ENCODE data around the gene BICD1.
A peak's percentile ranks its signal among the peaks of the same experiment; 100 is the strongest.

The BICD1 gene

GRCh38 chr12:32196250-32197198, 89.9 kb downstream of the BICD1 start:
- no peaks in the 10 kb centered on the region for H3K27me3 Mint-ChIP-seq
- no peak overlapping the region for H3K27ac Mint-ChIP-seq
- no peak for ATAC-seq (replicated peaks)
- no peaks in the 10 kb centered on the region for H3K36me3 Mint-ChIP-seq (ENCODE audit: insufficient read depth)
- no peak overlapping the region for H3K4me3 Mint-ChIP-seq
- no peak for DNase-seq
- no peaks in the 10 kb centered on the region for H3K4me1 Mint-ChIP-seq (ENCODE audit: low read depth in 2 of 2)
- H3K9me3 Mint-ChIP-seq: peaks cover 0 to 7% of the 10 kb centered on the region in 2 donors

DNA sequence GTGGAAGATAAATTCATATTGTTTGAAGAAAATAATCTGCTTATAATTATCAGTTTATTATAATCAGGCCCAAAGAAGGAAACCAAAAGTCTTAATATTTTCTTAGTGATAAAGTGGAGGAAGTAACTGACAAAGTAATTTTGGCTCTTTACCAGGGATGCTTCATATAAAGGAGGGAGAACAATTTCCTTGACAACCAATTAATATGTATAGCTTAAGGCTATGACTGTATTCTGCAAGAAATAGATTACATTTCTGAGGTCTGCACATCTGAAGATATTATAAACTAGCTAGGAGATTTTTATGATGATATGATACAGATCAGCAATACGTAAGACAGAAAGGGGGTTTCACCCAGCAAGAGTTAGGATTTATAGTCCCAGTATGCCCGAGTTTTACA, 90.8 kb downstream of the BICD1 start:
- ATAC-seq (replicated peaks) (no peak), DNase-seq (no peak)
- no peaks in the 10 kb centered on the region for H3K36me3 Mint-ChIP-seq (ENCODE audit: insufficient read depth)
- no peak overlapping the region for H3K27ac Mint-ChIP-seq
- H3K9me3 Mint-ChIP-seq: peaks cover 0 to 7% of the 10 kb centered on the region in 2 donors
- no peaks in the 10 kb centered on the region for H3K4me1 Mint-ChIP-seq (ENCODE audit: low read depth in 2 of 2)
- H3K4me3 Mint-ChIP-seq: no peak overlapping the region
- no peaks in the 10 kb centered on the region for H3K27me3 Mint-ChIP-seq

GRCh38 chr12:32198555-32198954, 91.9 kb downstream of the BICD1 start:
- DNase-seq (no peak), ATAC-seq (replicated peaks) (no peak)
- Mint-ChIP-seq H3K27ac (peak overlapping the region in 1 of 2 donors; percentile 1), H3K36me3 (ENCODE audit: insufficient read depth) (peaks cover 2% of the 10 kb centered on the region), H3K27me3 (no peaks in the 10 kb centered on the region), H3K4me3 (no peak overlapping the region), H3K9me3 (peaks cover 0 to 7% of the 10 kb centered on the region in 2 donors), H3K4me1 (ENCODE audit: low read depth in 2 of 2) (no peaks in the 10 kb centered on the region)

- no peak overlapping the region for H3K27ac Mint-ChIP-seq
Measured at GRCh38 chr12:32201096-32201495, 94.4 kb downstream of the BICD1 start.

DNA sequence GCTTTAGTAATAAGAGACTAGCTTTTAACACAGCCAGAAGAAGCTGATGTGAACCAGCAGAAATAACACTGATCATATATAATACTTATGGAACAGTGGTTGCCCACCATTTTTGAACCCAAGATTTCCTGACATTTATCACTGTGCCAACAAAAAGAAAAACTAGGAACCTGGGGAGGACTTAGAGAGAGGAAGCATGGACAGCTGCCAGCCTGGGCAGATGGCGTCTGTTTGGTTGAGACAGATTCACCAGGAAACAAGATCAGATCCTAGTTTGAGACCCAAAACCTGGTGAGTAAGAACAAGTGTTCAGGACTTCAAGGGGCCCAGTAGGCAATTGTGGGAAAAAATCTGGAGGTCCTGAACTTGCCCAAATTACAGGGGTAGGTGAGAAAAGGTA, 95.3 kb downstream of the BICD1 start:
- H3K27ac Mint-ChIP-seq: no peak overlapping the region
- H3K27me3 Mint-ChIP-seq: no peaks in the 10 kb centered on the region
- no peak for ATAC-seq (replicated peaks)
- no peak overlapping the region for H3K4me3 Mint-ChIP-seq
- H3K9me3 Mint-ChIP-seq: no peaks in the 10 kb centered on the region
- H3K4me1 Mint-ChIP-seq (ENCODE audit: low read depth in 2 of 2): no peaks in the 10 kb centered on the region
- no peak for DNase-seq
- H3K36me3 Mint-ChIP-seq (ENCODE audit: insufficient read depth): peaks cover 2% of the 10 kb centered on the region

More at GRCh38 chr12:32201096-32201495, 94.4 kb downstream of the BICD1 start:
- H3K27me3 Mint-ChIP-seq: no peaks in the 10 kb centered on the region
- ATAC-seq (replicated peaks) (no peak), DNase-seq (no peak)
- no peaks in the 10 kb centered on the region for H3K4me1 Mint-ChIP-seq (ENCODE audit: low read depth in 2 of 2)
- H3K4me3 Mint-ChIP-seq: no peak overlapping the region
- H3K36me3 Mint-ChIP-seq (ENCODE audit: insufficient read depth): peaks cover 2% of the 10 kb centered on the region
- no peaks in the 10 kb centered on the region for H3K9me3 Mint-ChIP-seq

DNA sequence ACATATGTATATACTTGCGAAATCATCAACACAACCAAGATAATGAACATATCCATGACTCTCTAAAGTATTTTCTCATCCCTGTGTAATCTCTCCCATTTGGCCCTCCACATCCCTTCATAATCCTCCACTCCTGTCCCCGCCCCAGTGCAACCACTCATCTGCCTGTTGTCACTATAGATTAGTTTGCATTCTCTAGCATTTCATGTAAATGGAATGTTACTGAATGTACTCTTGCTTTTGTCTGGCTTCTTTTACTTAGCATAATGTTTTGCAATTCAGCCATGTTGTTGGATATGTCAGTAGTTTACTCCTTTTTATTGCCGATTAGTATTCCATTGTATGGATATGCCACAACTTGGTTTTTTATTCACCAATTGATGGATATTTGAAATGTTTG, 99.1 kb downstream of the BICD1 start:
- no peaks in the 10 kb centered on the region for H3K4me1 Mint-ChIP-seq (ENCODE audit: low read depth in 2 of 2)
- H3K27ac Mint-ChIP-seq: no peak overlapping the region
- no peak for DNase-seq
- ATAC-seq (replicated peaks): no peak
- no peaks in the 10 kb centered on the region for H3K27me3 Mint-ChIP-seq
- peaks cover 2% of the 10 kb centered on the region for H3K36me3 Mint-ChIP-seq (ENCODE audit: insufficient read depth)
- no peaks in the 10 kb centered on the region for H3K9me3 Mint-ChIP-seq
- no peak overlapping the region for H3K4me3 Mint-ChIP-seq

GRCh38 chr12:32208355-32208754, 101.7 kb downstream of the BICD1 start:
- no peak for ATAC-seq (replicated peaks)
- no peaks in the 10 kb centered on the region for H3K4me1 Mint-ChIP-seq (ENCODE audit: low read depth in 2 of 2)
- H3K27me3 Mint-ChIP-seq: no peaks in the 10 kb centered on the region
- no peak overlapping the region for H3K27ac Mint-ChIP-seq
- H3K4me3 Mint-ChIP-seq: no peak overlapping the region
- no peaks in the 10 kb centered on the region for H3K9me3 Mint-ChIP-seq
- no peak for DNase-seq
- H3K36me3 Mint-ChIP-seq (ENCODE audit: insufficient read depth): peaks cover 2% of the 10 kb centered on the region

DNA sequence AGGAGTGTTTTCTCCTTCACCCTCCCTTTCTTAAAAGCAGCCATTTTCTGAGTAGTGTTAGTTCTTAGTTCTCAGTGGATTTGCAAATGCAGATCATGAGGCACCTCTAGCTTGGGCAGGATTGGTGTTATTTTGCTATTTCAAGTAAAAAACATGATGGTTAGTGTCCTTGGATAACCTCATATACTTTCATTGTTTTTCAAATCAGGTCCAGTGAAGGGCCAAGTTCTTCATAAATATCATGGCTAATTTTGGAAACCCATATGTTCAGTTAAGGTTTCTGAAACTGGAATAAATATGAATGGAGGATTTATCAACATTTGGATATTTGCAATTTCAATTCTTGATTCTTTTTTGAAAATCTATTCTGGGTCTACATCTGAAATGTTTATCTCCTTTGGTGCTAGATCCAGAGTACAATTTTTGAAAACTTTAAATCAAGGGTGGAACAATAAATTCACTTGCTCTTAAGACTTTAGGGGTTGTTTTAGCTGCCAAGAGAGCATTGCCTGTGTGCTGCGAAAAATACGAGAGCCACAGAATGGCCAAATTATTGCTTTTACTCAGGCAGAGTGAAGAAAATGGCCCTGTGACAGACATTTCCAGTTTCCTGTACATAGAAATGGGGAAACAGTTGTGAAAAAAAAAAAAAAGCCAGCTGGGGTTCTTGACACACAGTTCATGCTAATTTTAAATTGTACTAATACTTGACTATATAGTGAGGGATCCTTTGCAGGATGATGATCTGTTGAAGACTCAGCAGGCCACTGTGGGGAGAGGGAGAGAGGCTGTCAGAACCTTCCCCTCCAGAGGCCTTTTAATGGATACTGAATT, 104.6 kb downstream of the BICD1 start:
- H3K4me1 Mint-ChIP-seq (ENCODE audit: low read depth in 2 of 2): peaks cover 0 to 3% of the 10 kb centered on the region in 2 donors
- no peak for ATAC-seq (replicated peaks)
- no peaks in the 10 kb centered on the region for H3K27me3 Mint-ChIP-seq
- DNase-seq: no peak
- H3K27ac Mint-ChIP-seq: peak overlapping the region in 1 of 2 donors; percentile 26
- H3K4me3 Mint-ChIP-seq: no peak overlapping the region
- H3K36me3 Mint-ChIP-seq (ENCODE audit: insufficient read depth): peaks cover 4% of the 10 kb centered on the region
- H3K9me3 Mint-ChIP-seq: no peaks in the 10 kb centered on the region

DNA sequence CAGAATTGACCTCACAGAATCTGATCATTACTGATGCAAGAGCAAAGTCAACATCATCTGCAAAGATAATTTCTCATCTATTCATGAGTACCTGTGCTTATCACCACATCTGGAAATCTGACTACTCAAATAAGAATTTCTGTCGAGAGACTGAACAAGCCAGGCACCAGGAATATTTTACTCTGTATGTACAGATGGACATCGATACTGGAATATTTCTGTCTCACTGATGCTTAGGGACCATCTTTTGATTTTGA, 105.2 kb downstream of the BICD1 start:
- H3K4me1 Mint-ChIP-seq (ENCODE audit: low read depth in 2 of 2): peaks cover 0 to 3% of the 10 kb centered on the region in 2 donors

DNA sequence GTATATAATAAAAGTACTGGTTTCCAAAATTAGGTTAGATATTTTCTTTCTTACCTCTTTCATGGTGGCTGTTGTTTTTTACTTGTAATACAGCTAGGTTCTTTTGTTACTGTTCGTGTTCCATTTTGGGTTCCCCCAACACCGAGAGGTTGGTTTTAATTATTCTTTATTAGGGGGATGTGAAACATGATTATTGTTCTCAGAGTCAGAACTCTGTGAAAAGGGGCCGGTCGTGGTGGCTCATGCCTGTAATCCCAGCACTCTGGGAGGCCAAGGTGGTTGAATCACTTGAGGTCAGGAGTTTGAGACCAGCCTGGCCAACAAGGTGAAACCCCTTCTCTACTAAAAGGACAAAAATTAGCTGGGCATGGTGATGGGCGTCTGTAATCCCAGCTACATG, 108.1 kb downstream of the BICD1 start:
- Mint-ChIP-seq H3K4me1 (ENCODE audit: low read depth in 2 of 2) (peaks cover 0 to 3% of the 10 kb centered on the region in 2 donors), H3K27me3 (no peaks in the 10 kb centered on the region), H3K9me3 (no peaks in the 10 kb centered on the region), H3K4me3 (no peak overlapping the region), H3K27ac (no peak overlapping the region), H3K36me3 (ENCODE audit: insufficient read depth) (peaks cover 7% of the 10 kb centered on the region)
- ATAC-seq (replicated peaks): no peak
- no peak for DNase-seq

More for the DNA sequence above, 105.2 kb downstream of the BICD1 start:
- Mint-ChIP-seq H3K4me3 (no peak overlapping the region), H3K27ac (no peak overlapping the region), H3K36me3 (ENCODE audit: insufficient read depth) (peaks cover 4% of the 10 kb centered on the region), H3K9me3 (no peaks in the 10 kb centered on the region), H3K27me3 (no peaks in the 10 kb centered on the region)
- DNase-seq: no peak
- ATAC-seq (replicated peaks): no peak

DNA sequence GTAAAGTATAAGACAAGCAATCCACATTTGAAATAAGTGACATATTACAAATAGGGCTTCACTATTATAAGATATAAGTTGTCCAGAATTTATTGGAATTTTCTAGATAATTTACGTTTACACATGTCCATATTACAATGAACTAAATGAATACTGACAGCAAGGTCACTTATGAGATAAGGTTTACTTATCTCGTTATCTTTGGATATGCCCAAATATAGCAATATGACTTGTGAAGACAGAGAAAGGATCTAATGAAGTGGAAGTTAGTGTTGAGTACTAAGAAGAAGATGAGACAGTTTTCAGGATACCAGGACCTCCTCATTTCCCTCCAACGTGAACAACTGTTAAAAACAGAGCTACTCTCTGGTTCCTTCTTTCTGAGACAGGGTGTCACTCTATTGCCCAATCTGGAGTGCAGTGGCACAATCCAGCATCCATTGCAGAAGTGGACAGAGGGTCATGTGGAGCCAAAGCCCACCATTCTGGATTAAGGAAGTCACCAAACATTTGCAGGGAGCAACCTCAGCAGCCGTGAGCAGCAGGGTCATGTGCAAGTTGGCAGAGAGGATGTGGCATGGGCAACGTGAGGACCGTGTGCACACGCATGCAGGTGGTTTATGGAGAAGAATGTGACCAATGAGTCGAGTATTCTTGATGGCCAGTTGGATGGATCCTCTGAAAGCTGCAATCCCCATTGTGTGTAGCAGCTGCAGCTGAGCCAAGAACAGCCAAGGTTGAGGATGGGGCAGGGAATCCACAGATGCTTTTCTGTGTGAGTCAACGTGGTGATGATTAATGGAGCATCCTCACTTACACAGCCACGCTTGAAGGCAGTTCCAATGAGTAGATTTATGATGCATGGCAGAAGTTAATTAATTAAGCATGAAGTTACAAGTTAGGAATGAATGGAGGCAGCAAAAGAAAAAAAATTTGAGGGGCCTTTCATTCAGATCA, 111.0 kb downstream of the BICD1 start:
- Mint-ChIP-seq H3K4me1 (ENCODE audit: low read depth in 2 of 2) (peaks cover 0 to 3% of the 10 kb centered on the region in 2 donors), H3K36me3 (ENCODE audit: insufficient read depth) (peaks cover 7% of the 10 kb centered on the region), H3K4me3 (no peak overlapping the region), H3K9me3 (no peaks in the 10 kb centered on the region), H3K27me3 (no peaks in the 10 kb centered on the region), H3K27ac (no peak overlapping the region)
- ATAC-seq (replicated peaks): no peak
- DNase-seq: no peak

- Mint-ChIP-seq H3K4me1 (ENCODE audit: low read depth in 2 of 2) (no peaks in the 10 kb centered on the region), H3K9me3 (no peaks in the 10 kb centered on the region), H3K27me3 (no peaks in the 10 kb centered on the region), H3K4me3 (no peak overlapping the region), H3K36me3 (ENCODE audit: insufficient read depth) (peaks cover 3% of the 10 kb centered on the region), H3K27ac (peak overlapping the region in 1 of 2 donors; percentile 38)
- ATAC-seq (replicated peaks) (no peak), DNase-seq (no peak)
Measured at GRCh38 chr12:32223941-32224340, 117.3 kb downstream of the BICD1 start.

- ATAC-seq (replicated peaks) (no peak), DNase-seq (no peak)
- Mint-ChIP-seq H3K27me3 (no peaks in the 10 kb centered on the region), H3K4me3 (no peak overlapping the region), H3K27ac (no peak overlapping the region), H3K4me1 (ENCODE audit: low read depth in 2 of 2) (no peaks in the 10 kb centered on the region), H3K36me3 (ENCODE audit: insufficient read depth) (peaks cover 3% of the 10 kb centered on the region), H3K9me3 (no peaks in the 10 kb centered on the region)
Measured at GRCh38 chr12:32226768-32227167, 120.1 kb downstream of the BICD1 start.
